Astrocyte (in vitro differentiated cells and primary cell): ENCODE data around the gene IFNGR2.

Experiments used
- EZH2 ChIP-seq: IDR thresholded peaks from 2 replicates; pipeline ENCODE4 v1.6.1; 2012; ENCODE audit warnings: mild to moderate bottlenecking, low read length, inconsistent platforms; ENCODE audit not compliant: insufficient read depth
- TF ChIP-seq, protein P1 (sequence below): IDR thresholded peaks from 2 replicates; pipeline ENCODE4 v1.5.1; 2011; ENCODE audit warnings: low read depth, mild to moderate bottlenecking, inconsistent platforms, low read length, moderate library complexity; ENCODE audit not compliant: insufficient read depth

DNA sequence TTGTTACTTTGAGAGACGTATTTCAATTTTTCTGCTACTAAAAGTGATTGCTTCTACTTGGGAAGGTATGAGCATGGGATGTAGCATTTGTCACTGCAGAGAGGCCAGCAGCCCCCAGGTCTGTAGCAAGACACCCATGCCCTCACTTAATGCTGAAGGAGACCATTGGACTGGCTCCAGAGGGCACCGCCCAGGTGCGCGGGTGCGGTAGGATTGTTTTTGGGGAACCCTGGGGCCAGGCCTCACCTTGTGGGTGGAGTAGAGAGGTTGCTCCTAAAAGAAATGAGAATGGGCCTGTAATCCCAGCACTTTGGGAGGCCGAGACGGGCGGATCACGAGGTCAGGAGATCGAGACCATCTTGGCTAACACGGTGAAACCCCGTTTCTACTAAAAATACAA is 30.6 kb upstream of the IFNGR2 start:
- TF ChIP-seq, protein P1, sequence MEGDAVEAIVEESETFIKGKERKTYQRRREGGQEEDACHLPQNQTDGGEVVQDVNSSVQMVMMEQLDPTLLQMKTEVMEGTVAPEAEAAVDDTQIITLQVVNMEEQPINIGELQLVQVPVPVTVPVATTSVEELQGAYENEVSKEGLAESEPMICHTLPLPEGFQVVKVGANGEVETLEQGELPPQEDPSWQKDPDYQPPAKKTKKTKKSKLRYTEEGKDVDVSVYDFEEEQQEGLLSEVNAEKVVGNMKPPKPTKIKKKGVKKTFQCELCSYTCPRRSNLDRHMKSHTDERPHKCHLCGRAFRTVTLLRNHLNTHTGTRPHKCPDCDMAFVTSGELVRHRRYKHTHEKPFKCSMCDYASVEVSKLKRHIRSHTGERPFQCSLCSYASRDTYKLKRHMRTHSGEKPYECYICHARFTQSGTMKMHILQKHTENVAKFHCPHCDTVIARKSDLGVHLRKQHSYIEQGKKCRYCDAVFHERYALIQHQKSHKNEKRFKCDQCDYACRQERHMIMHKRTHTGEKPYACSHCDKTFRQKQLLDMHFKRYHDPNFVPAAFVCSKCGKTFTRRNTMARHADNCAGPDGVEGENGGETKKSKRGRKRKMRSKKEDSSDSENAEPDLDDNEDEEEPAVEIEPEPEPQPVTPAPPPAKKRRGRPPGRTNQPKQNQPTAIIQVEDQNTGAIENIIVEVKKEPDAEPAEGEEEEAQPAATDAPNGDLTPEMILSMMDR, result no peak
- TF ChIP-seq EZH2, result no peak
